HG03457 (cell line): ENCODE results near the gene LHPP.
A peak's percentile ranks its signal among the peaks of the same experiment; 100 is the strongest.

Experiments used
- ATAC-seq: cut with Tn5 transposase; IDR thresholded peaks from one replicate; pipeline ENCODE4 v1.9.1; 2021; ENCODE audit warnings: moderate number of reproducible peaks; ENCODE audit not compliant: unreplicated experiment

Gene LHPP

DNA sequence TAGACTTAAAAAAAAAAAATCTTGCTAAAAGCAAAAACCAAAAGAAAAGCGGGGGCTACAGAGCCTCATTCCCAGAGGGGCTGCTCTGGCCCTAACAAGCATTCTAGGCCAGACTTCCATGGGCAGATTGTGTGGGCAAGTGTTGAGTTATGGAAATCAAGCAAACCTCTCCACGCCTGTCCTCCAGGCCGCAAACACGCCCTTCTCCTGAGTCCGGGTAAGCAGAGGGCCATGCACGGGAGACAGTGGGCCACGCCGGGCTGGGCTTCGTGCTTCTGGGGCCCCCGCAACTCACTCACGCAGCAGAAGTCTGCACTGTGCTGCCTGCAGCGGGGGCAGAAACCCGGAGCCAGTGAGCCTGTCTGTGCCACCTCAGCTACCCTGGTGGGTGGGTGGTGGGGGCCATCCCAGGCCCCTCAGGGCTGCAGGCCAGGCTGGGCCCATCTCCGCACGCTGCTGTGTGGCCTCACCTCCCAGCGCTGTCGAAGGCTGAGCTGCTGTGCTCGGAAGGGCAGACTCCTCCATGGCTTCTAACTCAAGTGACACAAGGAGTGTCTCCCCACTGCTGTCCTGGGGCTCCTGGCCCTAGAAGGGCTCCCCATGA is 156.9 kb downstream of the LHPP start:
- ATAC-seq: no peak

DNA sequence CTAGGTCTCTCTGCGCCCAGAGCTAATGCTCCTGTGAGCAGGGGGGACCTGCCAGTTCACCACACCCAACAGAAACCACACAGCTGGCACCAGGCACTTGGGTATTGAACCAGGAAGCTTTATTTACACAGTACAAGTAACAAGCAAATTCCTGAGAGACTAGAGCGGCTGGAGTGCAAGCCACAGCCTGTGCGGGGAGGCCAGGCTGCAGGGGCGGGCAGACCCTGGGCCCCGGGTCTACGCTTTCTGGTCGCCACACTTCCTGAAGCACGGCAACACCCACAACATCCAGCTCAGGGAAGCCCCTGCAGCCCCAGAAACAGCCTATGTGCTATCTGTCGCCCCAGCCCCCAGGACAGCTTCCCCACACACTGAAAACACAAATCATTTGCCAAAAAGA is 157.6 kb downstream of the LHPP start:
- ATAC-seq: no peak

DNA sequence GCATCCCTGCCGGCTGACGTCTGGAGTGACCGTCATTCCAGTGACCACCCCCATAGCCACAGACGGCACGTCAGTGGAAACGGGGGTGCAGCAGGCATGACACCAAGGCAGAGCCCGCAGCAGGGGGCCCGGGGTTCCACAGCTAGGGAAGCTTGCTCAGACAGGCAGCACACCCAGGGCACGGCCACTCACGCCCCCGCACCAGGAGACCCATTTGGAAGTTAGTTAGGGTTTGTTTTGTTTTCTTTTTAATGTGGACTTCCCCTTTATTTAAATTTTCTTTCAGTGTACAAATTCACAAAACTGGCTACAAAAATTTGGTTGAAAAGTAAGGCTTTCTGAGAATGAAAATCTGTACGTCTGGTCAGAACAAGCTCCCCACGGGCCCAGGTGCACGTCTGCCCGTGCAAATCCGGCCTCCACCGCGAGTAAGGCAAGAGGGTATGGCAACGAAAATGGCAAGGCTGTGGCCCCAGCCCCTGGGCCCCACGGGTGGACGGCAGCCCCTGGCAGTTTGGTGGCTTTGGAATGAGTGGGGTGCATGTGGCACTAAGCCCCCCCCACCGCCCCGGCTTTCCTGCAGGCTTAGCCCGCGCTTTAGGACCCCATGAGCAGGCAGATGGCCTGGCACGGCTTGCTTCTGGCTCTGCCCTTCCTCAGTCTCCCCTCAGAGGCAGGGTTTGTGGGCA is 158.3 kb downstream of the LHPP start:
- no peak for ATAC-seq

DNA sequence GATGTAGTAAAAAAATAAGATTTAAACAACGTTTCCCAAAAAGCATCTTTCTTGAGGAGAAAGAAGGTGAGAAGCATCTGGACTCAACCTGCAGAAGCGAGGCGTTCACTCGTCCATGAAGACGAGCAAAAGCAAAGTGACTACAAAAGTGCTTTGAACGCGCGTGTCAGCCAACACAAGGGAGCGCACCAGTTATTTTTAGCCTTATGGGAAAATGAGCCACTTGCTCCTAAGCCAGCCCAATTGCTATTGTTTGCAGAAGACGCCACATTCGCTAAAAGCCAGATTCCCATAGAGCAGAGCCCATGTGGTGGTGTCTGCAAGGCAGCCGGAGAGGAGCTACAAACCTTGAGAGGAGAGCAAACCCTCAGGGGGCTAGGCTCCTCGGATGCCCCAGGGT is 160.0 kb downstream of the LHPP start:
- no peak for ATAC-seq

DNA sequence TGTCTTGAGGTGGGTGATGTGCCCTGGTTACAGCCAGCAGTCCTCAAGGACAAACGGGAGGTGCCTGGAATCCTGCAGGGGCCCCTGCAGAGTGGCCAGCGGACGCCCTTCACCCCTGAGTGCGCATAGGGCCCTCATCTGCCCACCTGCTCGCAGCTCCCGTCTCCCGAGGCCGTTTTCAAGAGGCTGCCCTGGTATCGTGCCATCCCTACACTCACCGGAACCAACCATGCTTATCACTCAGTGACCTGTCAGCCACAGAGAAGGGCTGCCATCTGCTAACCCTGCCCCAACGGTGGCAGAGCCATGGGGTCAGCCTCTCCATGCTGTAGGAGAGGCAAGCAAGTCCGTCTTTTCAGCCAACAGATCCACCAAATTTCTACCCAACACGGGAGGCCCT is 160.5 kb downstream of the LHPP start:
- no peak for ATAC-seq

DNA sequence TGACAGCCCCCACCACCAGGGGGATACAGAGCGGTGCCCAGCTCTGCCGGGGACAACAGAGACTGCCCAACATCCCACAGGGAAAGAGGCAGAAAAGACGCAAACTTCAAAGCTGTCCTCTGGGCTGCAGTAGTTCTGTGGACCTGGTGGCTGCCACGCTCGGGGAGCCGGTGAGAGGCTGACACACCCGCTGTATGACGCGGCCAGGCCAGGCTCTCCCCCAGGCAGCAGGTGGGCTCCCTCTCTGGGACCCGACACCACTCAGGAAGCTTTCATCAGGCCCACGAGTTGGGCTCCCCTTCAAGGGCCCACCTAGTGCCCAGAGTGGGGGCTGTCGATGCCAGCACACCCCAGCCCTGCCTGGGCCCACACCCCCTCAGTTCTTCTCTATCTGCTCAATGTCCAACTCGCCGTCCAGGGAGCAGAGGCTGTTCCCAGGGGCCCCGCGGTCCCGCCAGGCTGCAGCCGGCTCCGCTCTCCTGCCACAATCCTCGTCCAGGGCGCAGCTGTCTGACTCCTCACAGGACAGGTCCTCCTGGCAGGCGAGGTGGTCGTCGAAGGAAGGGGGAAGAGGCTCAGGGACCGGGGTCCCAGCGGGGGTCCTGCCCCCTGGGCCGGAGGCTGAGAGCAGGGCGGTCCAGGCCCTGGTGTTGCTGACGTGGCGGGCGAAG is 161.4 kb downstream of the LHPP start:
- ATAC-seq: no peak

DNA sequence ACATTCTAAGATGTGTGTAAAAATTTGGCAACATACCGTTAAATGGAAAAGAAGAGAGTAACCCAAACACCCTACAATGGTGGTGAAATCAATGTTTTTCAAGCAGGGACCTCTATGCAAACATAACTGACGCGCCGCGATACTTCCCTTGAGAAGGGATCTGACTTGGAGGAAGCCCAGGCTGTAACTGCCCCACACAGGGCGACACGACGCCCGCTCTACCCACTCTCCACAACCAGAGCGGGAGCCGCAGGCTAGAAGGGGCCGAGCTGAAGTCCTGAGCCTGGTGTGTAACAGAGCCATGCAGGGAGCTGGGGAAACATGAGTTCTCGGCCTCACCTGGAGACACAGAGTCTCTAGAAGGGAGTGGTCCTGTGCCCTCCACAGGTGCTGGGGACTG is 162.4 kb downstream of the LHPP start:
- no peak for ATAC-seq

DNA sequence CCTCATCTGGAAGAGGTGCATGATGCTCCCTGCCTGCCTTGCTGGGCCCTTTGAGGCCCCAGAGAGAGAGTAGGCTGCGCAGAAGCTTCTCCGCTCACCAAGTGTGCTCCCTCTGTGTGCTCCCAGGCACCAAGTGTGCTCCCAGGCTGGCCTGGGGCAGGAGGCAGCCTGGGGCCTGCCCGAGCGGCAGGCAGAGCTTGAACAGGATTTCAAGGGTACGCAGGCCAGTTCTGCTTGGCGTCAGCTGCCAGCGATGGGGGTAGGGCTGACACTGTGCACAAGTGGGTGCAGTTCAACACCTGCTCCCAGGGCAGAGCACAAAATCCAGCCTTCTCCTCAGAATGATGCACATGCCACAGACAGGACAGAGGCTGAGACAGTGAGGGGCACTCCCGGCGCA is 162.8 kb downstream of the LHPP start:
- ATAC-seq: no peak

DNA sequence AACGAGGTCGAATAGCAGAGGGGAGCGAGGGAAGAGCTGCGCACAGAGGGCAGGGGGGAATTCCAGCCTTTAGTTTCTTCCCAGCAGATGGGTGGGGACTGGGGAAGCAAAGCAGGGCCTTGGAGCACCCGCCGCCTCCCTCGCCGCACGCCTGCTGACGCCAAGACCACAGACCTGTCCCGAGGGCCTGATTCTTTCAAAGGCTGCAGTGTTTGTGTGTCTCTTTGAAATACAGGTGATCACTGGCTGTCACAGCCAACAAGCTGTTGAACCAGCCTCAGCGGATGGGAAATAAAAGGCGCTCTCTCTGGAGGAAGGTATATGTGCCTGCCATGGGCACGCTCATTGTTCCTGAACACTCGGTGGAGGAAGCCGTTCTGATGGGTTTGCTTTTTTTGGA is 163.3 kb downstream of the LHPP start:
- no peak for ATAC-seq

DNA sequence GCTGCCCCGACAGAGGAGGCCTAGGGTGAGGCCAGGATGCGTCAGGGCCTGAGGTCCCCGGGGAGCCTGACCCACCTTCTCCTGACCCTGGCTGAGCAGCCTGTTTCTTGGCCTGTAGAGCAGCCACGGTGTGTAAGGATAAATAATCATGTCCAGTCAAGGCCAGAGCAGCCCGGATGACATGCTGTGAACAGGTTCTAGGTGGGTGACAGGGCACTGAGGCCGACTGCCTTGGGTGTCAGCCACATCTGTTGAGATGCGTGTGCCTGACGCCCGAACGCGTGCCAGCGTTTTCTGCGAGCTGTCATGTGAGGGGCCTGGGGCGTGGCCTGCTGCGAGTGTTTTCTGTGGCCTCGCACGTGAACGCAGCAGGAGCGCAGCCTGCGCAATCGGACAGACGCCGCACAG is 164.2 kb downstream of the LHPP start:
- no peak for ATAC-seq

DNA sequence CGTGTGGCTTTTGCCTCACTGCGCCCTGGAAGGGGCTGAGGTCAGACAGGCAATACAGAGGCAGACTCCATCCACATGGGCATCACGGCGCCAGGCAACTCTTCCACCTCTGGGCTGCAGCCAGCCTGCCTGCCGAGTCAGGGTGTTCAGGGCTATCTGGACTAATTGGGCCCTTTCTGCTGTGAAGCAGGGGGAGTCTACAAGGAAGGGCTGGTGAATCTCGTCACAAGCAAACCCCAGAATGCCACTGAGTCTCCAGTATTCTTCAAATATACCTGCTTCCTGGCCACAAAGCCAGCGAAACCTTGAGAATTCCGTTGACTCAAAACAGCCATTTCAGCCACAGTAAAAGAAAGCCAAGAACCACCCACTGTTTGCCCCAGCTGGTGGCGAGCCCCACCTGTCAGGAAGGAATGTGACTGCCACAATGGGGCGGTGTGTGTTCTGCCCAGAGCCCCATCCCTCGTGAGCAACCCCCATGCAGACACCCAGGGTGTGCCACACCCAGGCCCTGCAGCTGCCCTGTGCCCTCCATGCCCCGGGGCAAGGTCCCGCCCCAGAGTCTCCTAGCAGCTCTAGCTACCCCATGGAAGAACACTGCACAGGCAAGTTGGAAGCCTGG is 165.2 kb downstream of the LHPP start:
- peak; percentile 72 for ATAC-seq

DNA sequence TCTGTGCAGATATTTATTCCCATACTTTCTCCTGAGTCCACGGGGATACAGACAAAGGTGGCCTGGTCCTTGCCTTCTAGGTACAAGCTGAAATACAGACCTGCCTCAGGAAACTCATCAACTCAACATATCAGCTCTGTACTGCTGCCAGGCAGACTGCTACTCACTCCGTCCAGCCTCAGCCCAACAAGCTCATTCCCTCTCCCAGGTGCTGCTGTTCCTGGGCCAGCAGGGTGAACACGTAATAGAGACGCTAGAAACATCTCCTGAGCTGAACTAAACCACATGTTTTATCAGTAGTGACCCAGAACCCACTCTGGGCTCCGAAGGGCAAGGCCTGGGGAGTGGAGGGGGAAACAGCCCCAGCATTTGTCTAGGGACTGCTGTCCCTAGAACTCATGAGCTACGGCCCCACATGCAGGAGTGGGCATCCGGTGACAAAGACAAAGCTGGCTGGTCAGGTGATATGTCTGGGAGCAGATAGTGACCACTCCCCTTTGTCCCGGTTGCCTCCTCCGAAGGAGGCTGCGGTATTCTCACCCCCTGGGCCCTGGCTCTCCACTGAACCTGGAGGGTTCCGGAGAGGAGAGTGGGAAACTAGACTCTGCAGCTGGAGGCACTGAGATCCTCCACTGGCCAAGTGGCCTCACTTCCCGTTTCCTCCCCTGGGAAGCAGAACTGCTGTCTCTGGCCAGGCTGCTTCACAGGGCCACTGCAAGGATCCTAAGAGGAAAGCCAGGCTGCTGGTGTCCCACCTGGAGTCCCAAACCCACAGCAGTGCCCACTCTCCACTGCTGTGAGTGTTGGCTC is 166.4 kb downstream of the LHPP start:
- ATAC-seq: no peak

DNA sequence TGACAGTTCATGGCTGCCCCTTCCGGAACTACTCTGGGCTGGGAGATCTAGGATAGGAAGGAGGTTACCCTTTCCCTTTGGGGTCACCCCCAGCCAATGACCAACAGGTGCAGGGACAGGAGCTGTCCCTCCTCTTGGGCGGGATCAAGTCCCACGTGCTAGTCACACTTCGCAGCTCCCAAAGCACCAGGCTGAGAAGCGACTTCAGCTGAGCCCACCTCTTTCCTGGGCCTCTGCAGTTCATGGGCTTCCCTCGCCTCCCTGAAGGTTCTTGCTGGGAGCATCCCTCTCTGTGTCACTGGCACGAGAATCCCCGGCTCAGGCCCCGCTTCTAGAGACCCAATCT is 167.0 kb downstream of the LHPP start:
- ATAC-seq: no peak

DNA sequence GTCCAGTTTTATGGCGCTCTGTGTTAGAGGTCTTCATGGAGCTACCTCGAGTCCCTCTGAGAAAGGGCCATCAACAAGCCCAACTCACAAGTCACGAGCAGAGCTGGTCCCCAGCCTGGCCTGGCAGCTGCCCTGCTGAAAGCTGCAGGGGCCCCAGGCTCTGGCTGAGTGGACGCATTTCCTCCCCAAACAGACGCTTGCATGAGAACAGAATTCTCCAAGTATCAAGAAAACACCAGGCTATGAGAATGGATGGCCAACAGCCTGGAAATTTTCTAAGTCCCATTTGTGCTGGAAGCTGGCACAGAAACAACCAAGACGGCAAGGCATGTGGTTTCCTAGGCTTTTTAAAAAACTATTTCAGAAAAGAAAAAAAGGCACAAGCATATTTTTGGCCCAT is 167.8 kb downstream of the LHPP start:
- no peak for ATAC-seq

DNA sequence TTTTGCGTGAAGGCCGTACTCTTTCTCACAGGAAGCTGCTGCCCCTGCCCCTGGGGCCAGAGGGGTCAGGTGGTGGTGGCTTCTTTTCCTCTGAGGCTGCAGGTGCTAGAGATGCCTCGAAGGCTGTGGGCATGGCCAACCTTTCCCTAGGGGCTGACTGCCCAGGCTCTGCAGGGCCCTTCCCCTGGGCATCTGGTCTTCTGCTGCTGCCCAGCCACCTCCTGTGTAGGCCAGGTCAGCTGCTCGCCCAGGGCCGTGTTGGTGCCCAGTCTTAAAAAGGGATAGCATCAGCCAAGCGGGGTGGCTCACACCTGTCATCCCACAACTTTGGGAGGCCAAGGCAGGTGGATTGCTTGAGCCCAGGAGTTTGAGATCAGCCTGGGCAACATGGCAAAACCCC is 168.2 kb downstream of the LHPP start:
- ATAC-seq: no peak

DNA sequence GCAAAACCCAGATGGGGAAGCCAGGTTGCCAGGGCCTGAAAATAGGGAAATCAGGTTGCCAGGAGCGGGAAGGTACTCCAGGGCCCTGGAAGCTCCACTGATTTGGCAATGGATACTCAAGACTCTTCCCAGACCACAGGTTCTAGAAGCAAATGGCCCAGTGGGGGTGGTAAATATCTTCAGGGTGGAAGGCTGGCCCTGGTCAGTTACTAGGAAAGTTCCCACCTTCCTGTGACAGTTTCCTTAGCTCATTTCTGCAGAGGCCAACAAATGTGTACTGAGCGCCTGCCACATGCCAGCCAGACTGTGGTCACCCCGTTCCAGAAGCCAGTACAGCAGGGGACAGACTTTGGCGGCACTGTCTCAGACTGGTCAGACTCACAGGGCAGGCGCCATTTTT is 168.9 kb downstream of the LHPP start:
- no peak for ATAC-seq

DNA sequence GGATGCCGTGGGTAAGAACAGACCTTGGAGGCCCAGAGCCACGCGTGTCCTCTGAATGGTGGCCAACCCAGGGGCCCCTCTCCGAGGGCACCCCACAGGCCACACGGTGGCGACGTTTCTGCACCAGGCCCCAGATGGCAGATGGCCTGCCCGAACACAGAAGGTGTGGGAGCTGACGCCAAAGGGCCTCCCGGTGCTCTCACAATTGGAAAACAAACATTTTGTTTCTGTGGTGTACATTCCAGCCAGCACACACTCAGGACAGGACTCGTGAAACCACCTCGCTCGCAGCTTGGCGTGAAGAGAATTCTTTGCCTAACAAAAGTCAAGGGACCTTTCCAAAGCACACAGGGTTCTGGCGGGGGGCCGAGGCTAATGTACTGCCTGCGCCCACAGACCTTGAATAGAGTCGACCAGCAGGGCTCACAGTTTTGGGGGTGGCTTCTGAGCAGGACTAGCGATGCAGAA is 170.5 kb downstream of the LHPP start:
- ATAC-seq: no peak

DNA sequence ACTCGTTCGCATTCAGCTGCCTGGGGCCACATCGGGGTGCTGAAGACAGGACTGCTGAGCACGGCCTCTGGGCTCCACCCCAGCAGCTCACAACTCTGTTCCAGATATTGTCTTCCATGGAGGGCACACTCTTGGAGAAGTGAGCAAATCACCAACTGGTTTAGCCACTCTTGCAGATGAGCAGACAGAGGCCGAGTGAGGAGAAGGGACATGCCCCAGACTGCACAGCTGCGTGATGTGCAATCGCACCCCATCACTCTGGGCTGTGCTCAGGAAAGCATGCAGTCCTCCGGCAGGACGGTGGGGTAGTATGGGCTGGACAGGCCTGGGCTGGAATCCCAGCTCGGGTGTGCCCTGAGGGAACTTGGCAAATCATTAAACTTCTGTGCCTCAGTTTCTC is 170.9 kb downstream of the LHPP start:
- ATAC-seq: no peak

DNA sequence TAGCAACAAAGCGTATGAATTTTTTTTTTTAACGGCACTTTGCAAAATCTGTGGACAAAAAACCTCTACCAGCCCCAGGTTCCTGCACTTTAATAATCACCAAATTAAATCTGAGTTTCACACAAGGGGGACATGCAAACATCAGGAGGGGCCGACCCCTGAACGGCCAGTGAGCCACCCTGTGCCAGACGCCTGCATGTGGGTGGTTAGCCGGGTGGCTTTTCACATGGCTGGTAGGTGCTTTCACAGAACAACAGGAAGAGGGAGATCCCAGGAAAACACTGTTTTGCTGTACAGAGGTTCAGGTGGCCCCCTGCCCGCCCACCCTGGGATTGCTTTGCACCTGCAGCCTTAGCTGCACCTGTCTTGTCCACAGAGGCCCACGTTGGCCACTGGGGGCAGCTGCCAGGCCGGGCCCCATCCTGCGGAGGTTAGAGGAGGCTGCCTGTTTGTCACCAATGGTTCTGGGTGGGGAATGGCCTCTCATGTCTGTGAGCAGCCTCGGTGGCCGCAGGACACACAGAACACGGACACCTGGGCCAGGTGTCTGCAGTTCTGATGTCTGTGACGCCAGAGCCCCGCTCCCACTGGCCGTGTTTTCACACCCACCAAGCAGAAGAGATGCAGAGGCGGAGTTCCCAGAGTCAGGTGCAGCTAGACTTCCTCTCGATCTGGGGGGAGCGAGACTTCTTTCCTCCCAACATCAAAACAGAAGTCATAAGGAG is 174.8 kb downstream of the LHPP start:
- ATAC-seq: no peak

DNA sequence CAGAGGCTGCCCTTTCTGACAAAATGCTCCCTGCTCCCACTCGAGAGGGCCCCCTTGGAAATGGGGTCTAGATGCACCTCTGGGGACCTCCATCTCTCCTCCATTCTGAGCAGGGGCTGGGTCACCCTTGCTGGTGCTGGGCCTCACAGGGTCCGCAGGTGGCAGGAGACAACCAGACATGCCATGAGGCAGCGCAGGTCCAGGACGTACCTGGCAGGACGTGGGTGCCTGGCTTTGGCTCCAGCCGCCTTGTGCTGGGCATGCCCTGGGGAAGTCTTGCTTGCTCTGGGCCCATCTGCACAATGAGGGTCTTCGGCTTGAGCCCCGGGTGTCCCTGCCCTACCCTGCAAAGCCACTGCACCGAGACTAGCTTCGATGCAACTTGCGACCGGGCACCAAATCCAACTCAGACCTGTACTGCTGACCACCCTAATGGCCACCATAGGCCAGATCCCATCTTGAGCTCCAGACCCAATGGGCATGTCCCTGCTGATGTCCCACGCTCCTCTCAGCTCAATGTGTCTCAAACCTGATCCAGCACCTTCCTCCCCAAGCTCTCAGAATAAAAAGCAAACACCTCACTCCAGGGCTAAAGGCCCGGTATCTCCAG is 175.6 kb downstream of the LHPP start:
- ATAC-seq: no peak
